ENCODE results near the gene KLLN.
"Not testable (repeated sequence)": the region's sequence is repeated elsewhere in the genome, so short reads cannot be mapped to it uniquely, and the experiment has no call there.

Gene KLLN

DNA sequence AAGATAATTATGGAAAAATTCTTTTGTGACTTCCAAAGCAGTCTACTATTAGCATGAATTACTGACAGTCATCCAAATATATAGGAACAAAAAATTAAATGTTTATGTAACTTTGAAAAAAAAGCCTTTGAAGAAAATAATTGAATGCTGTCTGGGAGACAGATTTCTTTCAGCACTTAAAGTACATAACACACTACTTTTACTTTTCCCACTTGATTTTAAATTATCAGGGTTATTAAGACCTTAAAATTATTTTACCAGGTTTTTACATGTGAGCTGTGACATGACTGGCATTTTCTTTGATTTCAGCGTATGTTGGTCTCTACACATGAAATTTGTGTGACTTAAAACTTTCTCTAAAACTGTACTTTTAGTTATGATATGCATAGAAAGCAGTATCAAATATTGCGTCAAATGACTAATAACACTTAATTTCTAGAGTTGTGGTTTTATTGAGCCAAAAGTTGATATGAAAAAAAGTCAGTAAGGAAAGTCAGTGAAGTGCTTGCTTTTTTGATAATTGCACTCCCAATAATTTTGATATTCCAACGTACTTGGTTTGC lies 3.2 kb upstream of the KLLN start:
- DNase-seq (ENCODE audit: low read depth in 2 of 2), result no peak

DNA sequence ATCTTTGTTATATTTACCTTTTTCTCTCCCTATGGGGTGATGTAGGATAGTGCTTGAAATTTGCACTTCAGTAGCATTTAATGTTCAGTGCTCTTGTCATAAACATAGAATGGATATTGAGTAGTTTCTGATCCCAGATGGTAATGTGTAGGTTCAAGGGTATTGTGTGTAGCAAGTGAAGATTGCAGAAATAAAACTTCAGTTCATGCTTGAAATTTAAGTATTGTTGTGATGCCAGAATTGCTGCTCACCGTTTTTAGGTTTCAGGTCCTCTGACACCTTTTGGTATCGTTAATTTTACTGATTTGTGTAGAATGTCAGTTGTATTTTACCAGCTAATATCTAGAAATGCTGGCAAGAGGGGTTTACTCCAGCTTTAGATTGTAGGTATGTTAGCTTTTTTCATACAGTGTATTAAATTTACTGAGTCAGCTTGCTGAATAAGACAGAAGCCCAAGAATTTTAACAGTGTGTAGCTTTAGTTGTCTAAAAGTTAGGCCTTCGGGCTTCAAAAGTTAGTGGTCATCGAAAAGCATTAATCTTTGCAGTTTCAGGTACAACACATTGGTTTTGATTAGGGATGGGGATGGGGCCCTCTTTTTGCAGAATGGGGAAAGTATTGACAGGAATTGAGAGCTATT lies 2.0 kb upstream of the KLLN start:
- DNase-seq (ENCODE audit: low read depth in 2 of 2), result no peak

DNA sequence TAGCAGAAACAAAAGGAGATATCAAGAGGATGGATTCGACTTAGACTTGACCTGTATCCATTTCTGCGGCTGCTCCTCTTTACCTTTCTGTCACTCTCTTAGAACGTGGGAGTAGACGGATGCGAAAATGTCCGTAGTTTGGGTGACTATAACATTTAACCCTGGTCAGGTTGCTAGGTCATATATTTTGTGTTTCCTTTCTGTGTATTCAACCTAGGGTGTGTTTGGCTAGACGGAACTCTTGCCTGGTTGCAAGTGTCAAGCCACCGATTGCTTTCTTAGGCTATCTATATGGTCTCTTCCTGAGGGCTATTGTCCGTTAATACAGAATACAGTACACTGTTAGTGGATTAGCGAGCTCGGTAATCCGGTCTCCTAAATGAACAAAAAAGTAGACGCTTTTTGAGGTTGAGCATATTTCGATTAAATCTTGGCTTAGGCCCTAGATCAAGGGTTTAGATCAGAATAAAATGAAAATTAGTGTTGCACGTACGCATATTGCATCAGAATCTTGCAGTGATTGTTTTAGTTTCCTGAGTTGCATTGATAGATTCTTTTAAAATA lies 1.2 kb upstream of the KLLN start:
- no peak for DNase-seq (ENCODE audit: low read depth in 2 of 2)

DNA sequence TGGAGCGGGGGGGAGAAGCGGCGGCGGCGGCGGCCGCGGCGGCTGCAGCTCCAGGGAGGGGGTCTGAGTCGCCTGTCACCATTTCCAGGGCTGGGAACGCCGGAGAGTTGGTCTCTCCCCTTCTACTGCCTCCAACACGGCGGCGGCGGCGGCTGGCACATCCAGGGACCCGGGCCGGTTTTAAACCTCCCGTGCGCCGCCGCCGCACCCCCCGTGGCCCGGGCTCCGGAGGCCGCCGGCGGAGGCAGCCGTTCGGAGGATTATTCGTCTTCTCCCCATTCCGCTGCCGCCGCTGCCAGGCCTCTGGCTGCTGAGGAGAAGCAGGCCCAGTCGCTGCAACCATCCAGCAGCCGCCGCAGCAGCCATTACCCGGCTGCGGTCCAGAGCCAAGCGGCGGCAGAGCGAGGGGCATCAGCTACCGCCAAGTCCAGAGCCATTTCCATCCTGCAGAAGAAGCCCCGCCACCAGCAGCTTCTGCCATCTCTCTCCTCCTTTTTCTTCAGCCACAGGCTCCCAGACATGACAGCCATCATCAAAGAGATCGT lies 690 bp upstream of the KLLN start:
- DNase-seq (ENCODE audit: low read depth in 2 of 2), result not testable (repeated sequence)

DNA sequence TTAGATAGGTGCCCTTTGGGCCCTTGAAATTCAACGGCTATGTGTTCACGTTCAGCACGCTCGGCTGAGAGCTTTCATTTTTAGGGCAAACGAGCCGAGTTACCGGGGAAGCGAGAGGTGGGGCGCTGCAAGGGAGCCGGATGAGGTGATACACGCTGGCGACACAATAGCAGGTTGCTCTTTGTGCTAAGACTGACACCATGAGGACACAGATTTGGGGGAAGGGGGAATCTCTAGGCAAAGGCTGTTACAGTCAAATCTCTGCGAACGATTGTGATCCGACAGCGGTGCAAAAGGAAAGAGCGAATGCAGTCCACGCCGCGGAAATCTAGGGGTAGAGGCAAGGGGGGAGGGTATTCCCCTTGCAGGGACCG lies 667 bp downstream of the KLLN start:
- DNase-seq (ENCODE audit: low read depth in 2 of 2), result no peak

DNA sequence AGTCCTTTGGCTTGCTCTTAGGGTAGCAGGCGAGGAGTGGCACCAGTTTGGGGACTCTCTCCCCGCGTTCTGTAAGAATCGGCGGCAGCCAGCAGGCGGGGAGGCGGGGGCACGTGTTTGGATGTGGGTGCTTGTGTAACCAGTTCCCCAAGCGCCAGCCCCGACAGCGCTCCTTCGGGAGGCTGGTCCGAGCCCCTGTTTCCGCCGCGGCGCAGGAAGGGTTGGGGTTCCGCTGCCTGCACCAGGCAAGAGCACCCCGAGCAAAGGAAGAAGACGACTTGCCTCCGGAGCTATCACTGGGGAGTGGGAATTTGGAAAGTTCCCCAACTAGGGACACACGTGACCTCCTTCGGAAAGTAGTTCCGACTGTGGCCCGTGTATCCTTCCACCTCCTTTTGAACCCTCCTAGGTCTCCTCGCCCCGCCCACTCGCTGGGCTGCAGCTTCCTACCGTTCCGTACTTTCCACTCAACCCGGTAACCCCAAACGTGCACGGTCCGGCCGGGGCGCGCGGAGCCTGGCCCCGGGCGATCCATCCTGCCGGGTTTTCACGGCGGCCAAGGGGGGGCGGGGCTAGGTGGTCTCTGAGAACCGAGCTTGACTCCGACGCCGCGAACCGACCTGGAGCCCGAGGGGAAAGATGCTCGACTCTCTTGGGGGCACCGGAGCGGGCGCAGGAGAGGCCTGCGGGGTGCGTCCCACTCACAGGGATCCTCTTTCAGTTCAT lies 1.2 kb downstream of the KLLN start:
- peak; percentile 97 to 98 for DNase-seq (ENCODE audit: low read depth in 2 of 2)

DNA sequence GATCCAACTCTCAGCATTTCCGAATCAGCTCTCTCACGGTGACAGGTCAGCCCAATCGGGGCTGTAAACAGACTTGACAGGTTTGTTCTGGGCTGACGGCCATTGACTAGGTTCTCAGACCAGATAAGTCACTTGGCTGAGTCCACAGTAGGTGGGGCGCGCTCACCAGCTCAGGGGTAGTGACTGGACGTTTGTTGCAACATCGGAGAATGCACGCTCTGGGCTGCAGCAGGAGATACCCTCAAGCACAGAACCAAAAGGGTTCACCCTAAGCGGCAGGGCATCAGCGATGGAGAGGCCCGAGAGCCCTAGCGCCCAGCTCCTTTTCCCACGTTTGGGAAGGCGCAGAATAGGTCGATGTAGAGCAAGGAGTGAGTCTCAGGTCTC lies 1.8 kb downstream of the KLLN start:
- peak in 1 of 2 experiments; percentile 21 for DNase-seq (ENCODE audit: low read depth in 2 of 2)

DNA sequence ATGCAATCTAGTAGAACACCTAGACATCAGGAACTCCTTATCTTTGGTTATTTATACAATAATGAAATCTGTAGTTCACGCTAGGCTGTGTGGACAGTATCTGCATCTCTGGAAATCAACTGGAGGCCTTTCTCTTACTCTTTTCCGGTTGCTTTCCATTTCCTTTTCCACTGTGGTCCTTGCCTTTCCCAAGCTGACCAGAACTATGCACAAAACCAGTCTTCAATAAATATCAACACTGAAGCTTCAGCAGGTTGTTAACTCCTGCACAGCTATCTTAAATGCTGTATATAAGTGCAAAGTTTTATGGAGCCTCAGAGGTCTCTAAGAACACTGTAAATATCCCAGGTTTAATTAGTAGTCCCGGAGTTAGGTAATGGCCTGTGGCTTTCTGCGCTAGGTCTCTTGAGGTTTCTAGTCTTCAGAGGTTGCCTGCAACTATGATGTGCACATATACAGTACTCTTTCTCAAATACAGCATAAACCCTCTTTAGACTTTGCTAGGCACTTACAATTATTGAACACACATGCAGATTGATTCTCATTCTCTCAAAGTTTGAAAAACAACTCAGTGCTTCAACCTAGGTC lies 2.4 kb downstream of the KLLN start:
- no peak for DNase-seq (ENCODE audit: low read depth in 2 of 2)

DNA sequence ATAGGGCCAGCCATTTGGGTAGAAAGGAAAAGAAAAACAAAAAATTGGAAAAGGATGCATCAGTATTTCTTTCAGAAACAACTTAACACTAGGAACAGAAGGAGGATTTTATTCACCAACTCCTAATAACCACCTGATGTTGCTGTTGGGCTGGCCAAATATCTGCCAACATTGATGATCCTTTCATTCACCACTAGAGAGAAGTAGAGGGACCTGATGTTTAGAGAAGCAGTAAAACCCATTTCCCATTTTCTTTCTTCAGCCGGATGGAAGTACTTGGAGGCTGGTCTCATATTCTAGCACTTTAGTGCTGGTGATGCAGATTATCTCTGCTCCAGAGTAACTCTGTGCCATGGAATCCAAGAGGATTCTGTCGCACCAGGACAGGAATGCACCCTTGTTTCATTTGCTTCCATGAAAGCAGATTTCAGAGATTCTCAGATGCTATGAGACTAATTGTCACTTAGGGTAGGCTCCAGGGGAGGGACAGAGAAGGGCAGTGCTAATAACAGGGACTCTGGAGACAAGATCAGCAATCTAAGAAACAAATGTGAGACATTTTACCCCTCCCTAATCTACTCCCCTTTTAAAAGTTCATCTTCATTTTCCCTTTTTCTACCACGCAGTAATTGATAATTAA lies 3.1 kb downstream of the KLLN start:
- peak; percentile 59 to 61 for DNase-seq (ENCODE audit: low read depth in 2 of 2)

DNA sequence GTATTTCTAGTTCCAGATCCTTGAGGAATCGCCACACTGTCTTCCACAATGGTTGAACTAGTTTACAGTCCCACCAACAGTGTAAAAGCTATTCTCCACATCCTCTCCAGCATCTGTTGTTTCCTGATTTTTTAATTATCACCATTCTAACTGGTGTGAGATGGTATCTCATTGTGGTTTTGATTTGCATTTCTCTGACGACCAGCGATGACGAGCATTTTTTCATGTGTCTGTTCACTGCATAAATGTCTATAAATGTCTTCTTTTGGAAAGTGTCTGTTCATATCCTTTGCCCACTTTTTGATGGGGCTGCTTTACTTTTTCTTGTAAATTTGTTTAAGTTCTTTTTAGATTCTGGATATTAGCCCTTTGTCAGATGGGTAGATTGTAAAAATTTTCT lies 7.7 kb downstream of the KLLN start:
- not testable (repeated sequence) for DNase-seq (ENCODE audit: low read depth in 2 of 2)

DNA sequence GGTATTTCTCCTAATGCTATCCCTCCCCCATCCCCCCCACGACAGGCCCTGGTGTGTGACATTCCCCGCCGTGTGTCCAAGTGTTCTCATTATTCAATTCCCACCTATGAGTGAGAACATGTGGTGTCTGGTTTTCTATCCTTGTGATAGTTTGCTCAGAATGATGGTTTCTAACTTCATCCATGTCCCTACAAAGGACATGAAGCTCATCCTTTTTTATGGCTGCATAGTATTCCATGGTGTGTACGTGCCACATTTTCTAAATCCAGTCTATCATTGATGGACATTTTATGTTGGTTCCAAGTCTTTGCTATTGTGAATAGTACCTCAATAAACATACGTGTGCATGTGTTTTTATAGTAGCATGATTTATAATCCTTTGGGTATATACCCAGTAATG lies 8.1 kb downstream of the KLLN start:
- DNase-seq (ENCODE audit: low read depth in 2 of 2), result not testable (repeated sequence)

DNA sequence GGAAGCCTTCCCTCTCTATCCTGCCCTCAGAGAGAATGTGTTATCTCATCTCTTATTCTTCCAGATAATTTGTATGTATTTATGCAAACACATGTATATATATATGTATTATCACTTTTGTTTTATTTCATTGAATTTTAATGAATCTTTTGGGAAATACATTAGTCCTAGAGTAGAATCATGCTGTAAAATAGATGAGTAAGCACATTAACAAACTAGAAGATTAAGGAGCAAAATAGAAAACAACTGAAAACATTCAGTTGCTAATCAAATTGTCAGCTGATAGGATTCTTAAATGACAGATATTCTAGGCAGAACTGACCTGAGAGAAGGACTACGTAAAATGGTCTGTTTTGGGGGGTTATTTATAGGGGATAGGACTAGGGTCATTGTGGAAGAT lies 11.2 kb downstream of the KLLN start:
- DNase-seq (ENCODE audit: low read depth in 2 of 2), result no peak

DNA sequence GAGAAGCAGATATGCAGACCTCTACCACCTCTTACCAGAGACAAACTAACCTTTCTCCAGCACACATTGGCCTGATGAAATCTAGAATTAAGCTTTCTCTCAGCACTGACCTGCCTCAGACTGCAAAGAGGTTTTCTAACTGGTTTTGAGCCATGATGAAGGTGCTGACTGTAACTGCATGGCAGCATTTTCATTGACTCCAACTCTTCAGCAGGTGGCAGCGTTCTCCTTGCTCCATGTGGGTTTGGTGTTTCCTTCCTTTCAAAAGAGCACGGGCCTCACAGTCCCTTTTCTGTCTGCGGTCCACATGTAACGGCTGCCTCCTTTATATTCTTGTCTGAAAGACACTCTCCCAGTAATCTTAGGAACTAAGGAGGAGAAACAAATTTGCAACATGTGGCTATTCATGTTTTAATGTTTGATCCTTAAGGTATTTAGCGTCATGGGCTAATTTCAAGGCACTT lies 12.6 kb downstream of the KLLN start:
- no peak for DNase-seq (ENCODE audit: low read depth in 2 of 2)

DNA sequence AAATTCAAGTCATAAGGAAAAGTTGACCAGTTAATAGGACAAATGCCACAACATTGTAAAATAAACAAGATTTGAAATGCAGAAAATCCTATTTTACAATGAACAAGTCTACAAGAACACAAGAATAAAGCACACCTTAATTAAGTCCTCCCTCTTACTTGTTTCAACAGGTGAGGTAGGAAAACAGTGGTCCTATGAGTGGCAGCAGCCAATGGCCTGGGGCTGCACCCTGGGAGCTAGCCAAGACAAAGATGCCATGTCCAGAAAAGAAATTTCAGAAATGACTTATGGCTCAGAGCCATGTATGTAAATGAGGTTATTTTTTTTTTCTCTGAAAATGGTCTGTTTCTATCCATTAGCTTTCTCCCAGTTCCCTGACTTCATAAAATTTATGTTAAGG lies 14.3 kb downstream of the KLLN start:
- DNase-seq (ENCODE audit: low read depth in 2 of 2), result no peak

DNA sequence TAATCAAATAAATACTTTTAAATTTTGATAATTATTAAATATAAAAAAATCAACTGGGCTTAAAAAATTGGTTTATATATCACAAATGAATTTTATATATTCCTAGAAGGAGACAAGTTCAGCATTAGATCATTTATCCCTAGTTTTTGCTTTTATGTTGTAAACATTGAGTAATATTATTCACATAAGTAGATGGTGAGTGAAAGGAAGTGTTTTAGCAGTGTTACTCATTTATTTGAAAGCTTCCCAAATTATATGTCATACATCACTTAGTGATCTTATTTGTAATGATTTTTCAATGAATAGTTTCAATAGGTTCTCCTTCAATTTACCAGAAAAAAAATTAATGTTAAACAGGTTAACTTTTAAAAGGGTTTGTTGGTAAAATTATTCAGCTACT lies 15.8 kb downstream of the KLLN start:
- DNase-seq (ENCODE audit: low read depth in 2 of 2), result no peak

DNA sequence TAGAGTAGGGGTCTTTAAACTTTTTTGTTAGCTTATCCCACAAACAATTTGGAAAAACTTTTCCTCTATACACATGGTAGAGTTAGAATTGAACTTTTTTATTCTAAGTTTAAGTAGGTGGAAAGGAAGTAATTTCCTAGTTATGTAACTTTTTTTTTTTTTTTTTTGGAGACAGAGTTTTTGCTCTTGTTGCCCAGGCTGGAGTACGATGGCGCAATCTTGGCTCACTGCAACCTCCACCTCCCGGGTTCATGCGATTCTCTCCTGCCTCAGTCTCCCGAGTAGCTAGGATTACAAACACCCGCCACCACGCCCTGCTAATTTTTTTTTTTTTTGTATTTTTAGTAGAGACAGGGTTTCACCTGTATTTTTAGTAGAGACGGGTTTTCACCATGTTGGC lies 16.6 kb downstream of the KLLN start:
- DNase-seq (ENCODE audit: low read depth in 2 of 2), result not testable (repeated sequence)

DNA sequence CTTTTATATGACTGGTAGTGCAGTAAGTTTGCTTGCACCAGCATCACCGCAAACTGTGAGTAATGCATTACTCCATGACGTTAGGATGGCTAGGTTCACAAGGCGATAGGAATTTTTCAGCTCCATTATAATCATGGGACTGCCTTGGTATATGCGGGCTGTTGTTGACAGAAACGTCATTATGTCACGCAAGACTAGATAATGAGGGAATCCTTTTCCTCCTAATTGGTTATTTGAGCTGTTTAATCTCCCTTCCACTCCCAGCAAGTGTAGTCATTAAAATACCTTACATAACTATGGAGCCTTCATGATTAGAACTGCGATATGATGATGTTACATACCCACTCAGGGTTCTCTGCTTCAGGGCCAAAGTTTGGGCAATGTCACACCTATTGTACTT lies 17.3 kb downstream of the KLLN start:
- no peak for DNase-seq (ENCODE audit: low read depth in 2 of 2)

DNA sequence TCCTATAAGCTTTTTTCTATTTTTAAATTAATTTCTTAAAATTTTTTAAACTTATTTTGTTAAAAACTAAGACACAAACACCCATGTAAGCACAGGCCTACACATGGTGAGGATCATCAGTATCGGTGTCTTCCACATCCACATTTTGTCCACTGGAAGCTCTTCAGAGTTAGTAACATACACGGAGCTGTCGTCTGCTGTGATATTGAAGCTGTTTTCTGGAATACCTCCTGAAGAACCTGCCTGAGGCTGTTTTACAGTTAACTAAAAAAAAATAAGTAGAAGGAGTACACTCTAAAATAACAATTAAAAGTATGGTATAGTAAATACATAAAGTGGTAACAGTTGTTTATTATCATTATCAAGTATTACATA lies 17.7 kb downstream of the KLLN start:
- DNase-seq (ENCODE audit: low read depth in 2 of 2), result no peak

DNA sequence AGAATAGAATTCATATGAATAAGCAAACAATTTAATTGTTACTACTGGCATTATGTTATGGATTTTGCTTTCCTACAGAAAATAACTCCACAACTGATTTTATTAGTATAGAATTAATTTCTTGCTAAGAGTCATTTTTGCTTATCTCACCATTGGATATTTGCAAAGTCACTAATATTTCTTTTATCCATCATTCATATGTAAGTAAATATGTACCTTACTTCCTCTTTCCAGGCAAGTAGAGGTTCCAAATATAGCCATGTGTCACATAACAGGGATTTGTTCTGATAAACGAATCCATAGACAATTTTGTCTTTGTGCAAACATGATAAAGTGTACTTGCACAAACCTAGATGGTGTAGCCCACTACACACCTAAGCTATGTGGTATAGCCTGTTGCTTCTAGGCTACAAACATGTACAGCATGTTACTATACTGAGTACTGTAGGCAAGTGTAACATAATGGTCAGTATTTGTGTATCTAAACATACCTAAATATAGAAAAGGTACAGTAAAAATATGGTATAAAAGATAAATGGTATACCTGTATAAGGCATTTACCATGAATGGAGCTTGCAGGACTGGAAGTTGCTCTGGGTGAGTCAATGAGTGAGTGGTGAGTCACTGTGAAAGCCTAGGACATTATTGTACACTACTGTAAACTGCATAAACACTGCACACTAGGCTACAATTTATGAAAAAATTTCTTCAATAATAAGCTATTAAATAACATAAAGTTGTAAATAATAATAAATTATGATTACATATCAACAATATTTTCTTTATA lies 18.3 kb downstream of the KLLN start:
- DNase-seq (ENCODE audit: low read depth in 2 of 2), result no peak

DNA sequence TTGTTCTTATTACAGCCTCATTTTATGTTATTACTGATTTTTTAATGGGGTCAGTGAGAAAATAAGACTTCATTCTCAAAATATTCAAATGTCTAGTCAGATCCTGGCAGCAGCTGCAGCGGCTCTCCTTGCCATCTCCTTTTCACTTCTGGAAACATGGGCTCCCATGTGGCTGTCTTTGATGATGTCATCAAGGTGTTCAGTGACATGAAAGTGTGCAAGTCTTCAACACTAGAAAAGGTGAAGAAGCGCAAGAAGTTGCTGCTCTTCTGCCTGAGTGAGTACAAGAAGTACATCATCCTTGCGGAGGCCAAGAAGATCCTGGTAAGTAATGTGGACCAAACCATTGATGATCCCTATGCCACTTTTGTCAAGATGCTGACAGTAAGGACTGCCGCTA lies 19.6 kb downstream of the KLLN start:
- no peak for DNase-seq (ENCODE audit: low read depth in 2 of 2)
